NCI-H82 (cell line): Measurements from ENCODE around the gene TMSB10.
"Not testable (repeated sequence)": the region's sequence is repeated elsewhere in the genome, so short reads cannot be mapped to it uniquely, and the experiment has no call there.

ENCODE experiments used
- DNase-seq: peaks from one replicate; lab custom pipeline; 2025; lab: John Stamatoyannopoulos, UW

Gene TMSB10

DNA sequence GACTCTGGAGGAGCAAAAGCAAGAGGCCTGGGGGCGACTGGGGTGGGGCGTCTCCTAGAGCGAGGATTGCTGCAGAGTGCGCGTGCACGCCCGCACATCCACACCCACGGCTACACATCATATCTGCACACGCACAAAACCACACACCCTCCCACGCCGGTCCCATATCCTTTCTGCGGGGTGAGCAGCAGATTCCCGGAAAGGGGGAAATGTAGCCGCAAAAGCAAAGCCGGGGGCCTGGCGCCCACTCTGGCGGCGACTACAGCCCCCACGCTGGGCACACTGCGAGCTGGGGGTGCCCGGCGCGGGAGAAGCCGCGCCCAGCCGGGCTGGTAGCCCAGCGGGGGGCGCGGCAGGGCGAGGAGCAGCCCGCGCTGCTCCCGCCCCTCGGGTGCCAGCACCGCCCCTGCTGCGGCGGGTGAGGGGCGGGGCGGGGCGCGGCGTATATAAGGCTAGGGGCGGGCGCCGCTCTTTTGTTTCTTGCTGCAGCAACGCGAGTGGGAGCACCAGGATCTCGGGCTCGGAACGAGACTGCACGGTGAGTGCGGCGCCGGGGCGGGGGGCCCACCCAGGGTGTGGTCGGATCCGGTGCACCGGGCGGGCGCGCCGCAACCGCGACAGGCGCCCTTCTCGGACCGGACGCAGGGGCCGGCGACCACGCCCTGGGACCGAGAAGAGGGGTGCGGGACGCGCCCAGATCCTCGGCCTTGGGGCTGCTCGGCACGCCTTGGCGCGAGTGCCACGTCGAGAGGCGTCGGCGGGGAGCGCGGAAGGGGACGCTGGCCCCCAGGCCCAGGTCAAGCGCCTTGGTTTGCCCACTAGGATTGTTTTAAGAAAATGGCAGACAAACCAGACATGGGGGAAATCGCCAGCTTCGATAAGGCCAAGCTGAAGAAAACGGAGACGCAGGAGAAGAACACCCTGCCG, at the start of gene TMSB10:
TSS of gene TMSB10 (plus strand) at position 476 of the 927 bp plus-strand sequence.
- peak; percentile 89 for DNase-seq

DNA sequence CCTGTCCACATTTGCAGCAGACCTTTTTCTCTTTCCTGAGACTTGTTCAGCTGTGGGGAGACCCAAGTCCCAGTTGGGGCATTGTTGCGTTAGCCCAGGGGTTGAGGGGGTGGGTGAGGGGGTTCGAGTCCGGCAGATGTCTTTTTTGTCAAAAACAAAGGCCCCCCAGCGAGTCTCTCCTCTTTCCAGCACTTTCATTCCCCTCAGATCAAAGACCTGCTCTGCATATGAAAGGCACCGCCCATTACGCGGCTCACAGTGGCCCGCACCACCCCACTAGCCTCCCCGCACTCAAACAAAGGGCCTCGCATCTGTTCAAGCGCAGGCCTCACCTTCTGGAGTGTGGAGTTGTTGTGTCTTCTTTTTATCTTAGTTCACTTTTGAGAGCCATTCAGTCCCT, 49.7 kb upstream of the TMSB10 start:
- DNase-seq: no peak

DNA sequence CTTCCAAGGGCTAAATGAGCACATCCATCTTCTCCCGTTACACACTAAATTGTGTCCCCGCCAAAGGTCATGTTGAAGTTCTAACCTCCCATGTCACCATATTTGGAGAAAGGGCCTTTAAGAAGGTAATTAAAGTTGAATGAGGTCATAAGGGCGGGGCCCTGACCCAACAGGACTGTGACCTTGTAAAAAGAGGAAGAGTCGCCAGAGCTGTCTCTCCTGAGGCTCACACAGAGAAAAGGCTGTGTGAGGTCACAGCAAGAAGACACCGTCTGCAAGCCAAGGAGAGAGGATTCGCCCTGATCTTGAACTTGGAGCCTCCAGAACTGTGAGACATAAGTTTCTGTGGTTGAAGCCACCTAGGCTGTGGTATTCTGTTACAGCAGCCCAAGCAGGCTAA, 48.7 kb upstream of the TMSB10 start:
- DNase-seq: no peak

DNA sequence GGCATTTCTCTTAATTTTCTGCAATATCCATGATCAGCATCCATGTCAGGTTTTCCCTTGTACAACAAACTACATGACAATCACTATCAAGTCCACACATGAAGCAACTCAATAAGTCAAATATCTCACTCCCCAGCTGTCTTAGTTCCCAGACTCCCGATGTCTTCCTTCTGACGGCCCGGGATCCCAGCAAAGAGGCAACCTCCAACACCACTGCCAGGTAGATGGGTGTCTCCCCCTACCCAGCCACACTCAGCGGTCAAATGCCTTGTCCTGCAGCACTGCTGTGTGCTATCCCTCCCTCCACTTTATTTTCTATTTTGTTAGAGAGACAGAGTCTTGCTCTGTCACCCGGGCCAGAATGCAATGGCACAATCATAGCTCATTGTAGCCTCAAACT, 47.9 kb upstream of the TMSB10 start:
- DNase-seq: no peak

DNA sequence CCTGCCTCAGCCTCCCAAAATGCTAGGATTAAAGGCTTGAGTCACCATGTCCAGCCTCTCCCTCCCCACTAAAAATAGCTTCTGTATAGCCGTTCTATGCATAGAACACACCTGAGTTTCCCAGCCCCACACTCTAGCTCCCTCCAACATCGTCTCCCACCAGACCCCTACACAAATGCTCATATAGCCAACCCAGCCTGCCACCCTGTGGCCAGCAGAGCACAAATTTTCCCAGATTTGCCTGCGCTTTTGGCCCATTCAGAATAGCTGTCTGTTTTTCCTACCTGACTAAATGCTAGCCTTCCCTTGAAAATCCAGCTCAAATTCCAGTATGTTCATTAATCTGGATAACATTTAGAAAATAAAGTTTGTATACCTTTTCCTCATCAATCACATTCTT, 47.3 kb upstream of the TMSB10 start:
- DNase-seq: peak; percentile 27

DNA sequence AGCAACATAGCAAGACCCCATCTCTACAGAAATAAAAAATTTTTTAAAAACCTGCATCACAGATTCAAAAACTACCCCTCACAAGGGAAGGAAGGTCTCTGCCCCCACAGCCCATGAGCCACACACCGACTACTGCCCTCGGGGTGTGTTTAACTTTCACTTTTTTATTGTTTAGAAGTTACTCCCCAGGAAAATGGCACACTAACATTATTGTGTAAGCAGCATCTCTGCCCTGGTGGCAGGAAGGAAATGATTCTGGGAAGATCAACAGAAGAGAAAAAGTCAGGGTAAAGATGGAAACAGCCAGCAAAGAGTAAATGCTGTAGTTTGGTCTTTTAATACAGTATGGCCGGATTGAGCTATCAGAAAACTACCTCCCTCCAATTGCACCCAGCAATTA, 46.5 kb upstream of the TMSB10 start:
- no peak for DNase-seq

DNA sequence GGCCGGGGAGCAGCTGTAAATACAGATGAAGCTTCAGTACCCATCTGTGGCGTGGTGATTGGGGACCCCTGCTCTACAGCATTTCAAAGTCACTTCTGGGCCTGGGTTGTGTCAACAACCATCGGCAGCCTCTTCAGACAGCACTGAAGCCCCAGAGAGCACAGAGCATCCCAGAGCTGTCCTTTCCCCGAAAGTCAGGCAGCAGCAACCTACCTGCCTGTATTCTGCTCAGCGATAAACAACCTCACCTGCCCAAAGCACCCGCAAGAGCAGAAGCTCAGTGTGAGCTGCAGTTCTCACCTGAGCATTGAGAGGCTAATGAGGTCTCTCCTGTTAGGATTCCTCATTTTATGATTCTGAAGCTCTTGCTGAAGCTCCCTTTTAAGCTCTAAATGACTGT, 43.9 kb upstream of the TMSB10 start:
- DNase-seq: no peak

DNA sequence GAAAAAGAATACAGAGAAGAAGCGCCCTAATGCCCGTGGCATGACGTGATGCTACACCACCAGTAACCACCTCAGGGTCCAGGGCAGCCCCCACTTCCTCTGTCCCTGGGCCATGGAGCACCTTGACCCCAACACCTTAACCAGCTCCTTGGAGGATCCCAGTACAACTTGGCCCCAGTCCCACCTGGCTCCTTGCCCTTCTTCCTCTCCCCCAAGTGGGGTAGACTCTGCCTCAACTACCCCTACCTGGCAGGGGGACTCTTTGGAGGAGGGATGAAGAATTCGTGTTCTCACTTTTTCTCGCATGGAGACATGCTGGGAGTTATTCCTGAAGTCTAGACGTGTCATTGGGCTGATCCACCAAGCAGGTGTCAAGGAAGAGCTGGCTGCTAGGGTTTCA, 43.5 kb upstream of the TMSB10 start:
- no peak for DNase-seq

DNA sequence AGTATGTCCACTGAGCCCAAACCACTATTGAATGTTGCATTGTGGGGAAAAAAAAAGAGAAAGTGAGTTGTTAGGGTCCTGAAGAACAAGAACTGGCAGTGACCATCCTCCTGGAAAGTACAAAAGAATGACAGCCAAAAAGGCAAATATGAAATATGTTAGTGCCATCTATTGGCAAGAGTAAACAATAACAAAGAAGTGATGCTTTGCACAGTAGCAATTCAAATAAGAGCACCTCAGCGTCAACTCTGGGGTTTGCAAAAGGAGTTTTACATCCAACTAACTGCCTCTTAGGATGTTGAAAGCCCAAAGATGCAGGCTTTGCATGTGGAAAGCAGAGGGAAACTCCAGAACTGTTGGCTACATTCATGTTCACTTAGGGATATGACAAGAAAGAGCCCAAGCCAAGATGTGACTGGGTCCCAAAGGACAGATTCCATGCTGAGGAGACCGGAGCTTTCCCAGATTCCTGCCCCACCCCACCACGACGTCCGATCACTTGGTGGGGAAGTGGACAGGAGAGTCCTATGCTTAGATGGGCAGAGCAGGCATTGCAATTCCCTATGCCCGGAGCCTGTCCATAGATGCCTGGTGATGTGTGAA, 40.2 kb upstream of the TMSB10 start:
- DNase-seq: peak; percentile 30

DNA sequence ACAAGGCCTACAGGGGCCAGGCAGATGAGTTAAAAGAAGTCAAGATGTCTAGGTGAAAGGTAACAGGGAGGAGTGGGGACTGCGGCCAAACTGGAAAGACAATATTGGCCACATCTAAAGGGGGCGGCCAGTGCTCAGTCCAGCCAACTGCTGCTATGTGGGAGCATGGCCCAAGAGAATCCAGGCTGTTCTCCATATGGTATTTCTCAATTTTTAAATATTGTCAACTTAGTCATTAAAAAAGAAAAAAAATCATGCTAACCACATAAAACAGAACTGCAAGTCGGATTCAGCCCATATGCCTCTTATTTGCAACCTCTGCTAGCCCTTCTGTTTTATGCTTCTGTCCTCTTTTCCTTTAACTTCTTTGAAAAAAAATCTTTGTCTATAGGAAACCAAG, 39.3 kb upstream of the TMSB10 start:
- no peak for DNase-seq

DNA sequence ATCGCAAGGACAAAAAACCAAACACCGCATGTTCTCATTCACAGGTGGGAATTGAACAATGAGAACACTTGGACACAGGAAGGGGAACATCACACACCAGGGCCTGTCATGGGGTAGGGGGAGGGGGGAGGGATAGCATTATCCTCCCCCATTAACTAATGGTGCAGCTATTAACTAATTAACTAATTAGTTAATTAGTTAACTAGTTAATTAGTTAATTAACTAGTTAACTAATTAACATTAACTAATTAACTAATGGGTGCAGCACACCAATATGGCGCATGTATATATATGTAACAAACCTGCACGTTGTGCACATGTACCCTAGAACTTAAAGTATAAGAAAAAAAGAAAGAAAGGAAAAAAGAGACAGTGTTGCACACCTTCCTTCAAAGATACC, 37.1 kb upstream of the TMSB10 start:
- DNase-seq: not testable (repeated sequence)

DNA sequence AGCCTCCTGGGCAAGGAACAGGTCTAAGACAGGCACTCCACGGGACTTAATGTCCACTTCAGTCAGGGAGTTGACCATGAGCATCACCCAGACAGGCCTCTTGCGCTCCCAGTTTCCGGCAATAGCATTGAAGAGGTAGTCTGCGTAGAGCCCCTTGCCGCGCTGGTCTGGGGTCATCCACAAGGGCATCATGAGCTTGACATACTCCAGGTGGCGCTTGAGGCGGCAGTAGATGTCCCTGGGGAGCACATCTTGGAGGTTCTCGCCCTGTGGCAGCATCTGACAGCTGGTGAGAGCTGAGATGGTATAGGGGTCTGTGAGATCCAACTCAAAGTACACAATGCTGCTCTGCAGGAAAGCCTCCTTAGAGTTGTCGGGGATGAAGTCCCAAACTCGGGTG, 35.1 kb upstream of the TMSB10 start:
- DNase-seq: no peak

DNA sequence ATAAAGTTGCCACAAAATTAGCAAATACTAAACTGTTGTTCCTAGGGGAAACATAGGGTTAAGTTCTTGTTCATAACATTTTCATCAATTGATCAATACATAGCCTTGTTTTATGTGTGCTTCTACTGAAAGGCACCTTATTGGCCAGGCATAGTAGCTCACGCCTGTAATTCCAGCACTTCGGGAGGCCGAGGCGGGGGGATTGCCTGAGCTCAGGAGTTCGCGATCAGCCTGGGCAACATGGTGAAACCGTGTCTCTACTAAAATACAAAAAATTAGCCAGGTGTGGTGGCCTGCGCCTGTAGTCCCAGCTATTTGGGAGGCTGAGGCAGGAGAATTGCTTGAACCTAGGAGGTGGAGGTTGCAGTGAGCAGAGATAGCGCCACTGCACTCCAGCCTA, 32.8 kb upstream of the TMSB10 start:
- not testable (repeated sequence) for DNase-seq

DNA sequence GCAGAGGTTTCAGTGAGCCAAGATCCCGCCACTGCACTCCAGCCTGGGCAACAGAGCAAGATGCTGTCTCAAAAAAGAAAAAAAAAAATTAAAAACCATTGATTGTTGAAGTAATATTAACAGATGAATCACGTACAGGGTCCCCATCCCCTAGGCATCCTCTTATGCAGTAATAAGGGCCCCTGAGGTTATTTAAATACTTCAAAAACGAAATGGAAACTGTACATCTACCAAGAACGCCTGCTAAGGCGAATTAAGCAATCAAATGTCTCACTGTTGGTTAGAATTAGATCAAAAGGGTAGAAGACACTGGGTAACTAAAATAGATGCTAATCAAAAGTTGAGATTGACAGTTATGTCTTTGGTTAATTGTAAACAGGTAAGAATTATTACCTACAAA, 32.1 kb upstream of the TMSB10 start:
- DNase-seq: no peak

DNA sequence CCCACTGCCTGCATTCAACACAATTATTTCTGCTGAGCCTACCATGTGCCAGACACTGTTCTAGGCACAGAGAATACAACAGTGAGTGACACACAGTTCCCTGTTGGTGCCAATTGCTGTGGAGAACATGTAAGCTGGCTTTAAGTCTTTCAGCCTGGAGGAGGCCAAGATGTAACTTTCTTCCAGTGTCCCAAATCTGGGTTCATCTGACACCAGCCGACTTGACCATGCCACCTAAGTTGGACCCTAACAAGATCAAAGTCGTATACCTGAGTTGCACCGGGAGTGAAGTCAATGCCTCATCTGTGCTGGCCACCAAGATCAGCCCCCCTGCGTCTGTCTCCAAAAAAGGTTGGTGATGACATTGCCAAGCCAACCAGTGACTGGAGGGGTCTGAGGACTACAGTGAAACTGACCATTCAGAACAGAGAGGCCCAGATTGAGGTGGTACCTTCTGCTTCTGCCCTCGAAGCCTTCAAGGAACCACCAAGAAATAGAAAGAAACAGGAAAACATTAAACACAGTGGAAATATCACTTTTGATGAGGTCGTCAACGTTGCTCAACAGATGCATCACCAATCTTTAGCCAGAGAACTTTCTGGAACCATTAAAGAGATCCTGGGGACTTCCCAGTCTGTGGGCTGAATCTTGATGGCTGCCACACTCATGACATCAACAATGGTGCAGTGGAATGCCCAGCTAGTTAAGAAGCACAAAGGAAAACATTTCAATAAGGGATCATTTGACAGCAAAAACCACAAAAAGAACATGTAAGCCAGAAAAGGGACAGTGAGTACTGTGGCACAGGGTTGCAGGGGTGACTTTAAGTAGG, 30.9 kb upstream of the TMSB10 start:
- no peak for DNase-seq

DNA sequence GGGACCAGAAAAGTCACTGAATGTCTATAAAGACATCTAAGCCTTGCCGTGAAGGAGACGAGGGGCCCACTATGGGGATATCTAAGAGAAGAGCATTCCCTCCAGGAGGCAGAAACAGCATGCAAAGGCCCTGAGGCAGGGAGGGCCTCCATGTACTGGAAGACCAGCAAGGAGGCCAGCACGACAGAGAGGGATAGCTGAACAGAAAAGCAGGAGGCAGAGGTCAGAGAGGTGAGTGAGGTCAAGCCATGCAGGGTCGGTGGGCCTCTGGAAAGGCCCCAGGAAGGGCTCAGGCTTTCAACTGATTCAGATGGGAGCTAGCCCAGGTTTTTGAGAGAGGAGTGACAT, 30.3 kb upstream of the TMSB10 start:
- no peak for DNase-seq

DNA sequence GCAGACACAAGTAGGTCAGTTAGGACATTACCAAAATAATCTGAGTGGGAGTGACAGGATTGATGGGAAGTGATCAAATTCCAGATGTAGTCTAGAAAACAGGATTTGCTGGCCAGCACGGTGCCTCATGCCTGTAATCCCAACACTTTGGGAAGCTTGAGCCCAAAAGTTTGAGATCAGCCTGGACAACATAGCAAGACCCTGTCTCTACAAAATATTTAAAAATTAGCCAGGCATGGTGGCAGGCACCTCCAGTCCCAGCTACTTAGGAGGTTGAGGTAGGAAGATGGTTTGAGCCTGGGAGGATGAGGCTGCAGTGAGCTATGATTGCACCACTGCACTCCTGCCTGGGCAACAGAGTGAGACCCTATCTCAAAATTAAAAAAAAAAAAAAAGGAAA, 29.8 kb upstream of the TMSB10 start:
- not testable (repeated sequence) for DNase-seq

DNA sequence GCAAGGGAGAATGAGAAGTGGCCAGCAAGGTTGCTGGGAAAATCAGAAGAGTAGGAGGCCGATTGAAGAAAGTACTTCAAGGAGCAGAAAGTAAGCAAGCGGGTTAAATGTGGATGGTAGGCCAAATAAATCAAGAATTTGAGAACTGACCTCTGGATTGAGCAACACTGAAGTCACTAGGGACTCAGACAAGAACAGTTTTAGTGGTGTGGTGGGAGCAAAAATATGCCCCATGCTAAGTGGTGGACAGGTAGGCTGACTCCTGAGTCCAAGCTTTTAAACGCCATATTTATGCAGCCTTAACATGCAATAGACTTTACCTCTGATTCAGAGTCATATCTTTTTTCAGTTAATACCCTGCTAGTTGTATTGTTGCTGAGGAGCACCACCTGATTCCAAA, 29.1 kb upstream of the TMSB10 start:
- DNase-seq: no peak

DNA sequence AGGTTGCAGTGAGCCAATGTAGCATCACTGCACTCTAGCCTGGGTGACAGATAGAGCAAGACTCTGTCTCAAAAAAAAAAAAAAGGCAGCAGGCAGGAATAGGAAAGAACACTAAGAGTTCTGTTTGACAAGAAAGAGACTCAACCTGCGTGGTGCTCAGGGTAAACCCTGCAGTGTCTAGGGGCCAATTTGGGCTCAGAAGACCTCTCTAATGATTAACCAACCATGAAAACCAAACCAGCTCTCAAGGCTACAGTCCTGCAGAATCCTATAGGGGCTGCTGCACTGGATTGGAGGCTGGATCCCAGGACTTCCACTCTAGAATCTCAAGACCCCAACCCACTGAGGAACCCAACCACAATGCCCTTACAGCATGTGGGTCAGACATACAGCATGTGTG, 27.0 kb upstream of the TMSB10 start:
- DNase-seq: no peak

DNA sequence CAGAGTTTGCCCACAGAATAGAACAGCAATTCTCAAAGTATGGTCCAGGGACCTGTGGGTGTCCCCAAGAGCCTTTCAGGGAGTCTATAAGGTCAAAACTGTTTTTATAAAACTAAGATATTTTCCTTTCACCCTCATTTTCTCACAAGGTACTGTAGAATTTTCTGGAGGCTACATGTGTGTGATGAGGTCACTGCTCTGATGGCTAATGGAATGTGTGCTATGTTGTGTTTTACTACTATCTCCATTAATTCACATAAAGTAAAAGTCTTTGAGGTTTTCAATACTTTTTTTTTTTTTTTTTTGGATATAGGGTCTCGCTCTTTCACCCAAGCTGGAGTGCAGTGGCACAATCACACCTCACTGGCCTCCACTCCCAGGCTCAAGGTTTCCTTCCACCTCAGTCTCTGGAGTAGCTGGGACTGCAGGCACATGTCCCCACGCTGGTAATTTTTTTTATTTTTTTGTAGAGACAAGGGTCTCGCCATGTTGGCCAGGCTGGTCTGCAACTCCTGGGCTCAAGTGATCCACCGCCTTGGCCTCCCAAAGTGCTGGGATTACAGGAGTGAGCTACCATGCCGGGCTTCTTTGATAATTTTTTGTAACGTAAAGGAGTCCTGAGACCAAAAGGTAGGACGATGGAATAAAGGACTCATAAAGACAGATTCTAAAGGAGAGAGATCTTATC, 26.4 kb upstream of the TMSB10 start:
- no peak for DNase-seq

DNA sequence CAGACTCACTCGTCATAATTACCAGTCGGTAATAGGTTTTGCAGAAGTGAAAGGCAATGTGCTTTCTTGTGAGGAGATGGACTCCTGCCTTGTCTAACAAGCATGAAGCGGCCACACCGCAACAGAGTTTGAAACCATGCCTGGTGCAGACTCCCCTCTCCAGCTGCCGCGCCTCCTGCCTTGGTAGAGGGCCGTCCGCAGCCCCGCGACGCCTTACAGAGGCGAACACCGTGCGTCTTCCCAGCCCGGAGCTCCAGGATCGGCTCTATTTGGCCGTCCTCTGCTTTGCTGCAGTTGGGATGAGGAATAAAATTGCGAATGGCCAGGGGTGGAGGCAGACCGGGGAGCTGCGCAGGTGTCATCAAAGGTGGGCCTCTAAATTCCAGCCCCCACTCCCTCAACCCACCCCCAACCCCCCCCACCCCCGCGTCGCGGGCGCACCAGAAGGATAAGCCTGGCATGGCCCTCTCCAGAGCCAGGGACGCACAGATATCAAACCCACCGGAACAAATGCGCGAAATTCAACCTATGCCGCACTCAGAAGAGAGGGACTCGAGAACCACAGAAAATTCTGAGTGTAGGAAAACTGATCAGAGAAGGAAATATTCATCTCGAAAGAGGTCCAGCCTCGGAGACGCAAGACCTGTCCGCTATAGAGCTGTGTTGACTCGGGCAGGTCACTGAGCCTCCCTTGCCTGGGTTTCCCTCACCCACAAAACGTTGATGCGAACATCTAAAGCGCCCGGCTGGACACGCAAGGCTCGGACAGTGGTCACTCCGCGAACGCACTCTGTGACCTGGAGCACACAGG, 25.7 kb upstream of the TMSB10 start:
- peak; percentile 17 for DNase-seq

DNA sequence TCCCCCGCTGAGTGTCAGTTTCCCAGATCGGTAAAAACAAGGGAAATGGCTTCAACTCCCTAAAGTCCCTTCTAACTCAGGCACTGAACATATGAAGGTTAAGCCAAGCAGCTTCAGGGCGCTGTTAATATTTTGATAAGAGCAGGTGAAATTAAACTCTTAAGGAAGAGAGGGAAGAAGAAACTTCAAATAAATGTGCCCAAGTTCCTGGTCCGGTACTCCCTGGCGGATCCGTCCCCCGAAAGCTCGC, 25.1 kb upstream of the TMSB10 start:
- DNase-seq: no peak
